HepG2 (cell line): ENCODE results near the gene HOMEZ. TPM values are rescaled to one million over a fixed set of nuclear protein-coding genes. Genes with fewer than 3 reads are reported as not detected.

Experiments used
- CHD4 ChIP-seq: fragments of 200-600 bp; sonication (generic); IDR thresholded peaks from 2 replicates; pipeline ENCODE4 v1.7.0; 2017; ENCODE audit warnings: mild to moderate bottlenecking, low read length, borderline replicate concordance
- CREBL2 ChIP-seq: sonication (generic); formaldehyde crosslinking; IDR thresholded peaks from 2 replicates; pipeline ENCODE4 v1.8.1; 2023; ENCODE audit warnings: missing genetic modification reagents, mild to moderate bottlenecking, borderline replicate concordance
- FOSL2 ChIP-seq: sonication (generic); formaldehyde crosslinking; IDR thresholded peaks from 2 replicates; pipeline ENCODE4 v1.4.0; 2020; ENCODE audit warnings: missing genetic modification reagents
- GATA4 ChIP-seq: sonication (generic); IDR thresholded peaks from 2 replicates; pipeline ENCODE4 v1.6.1; 2016; ENCODE audit warnings: antibody characterized with exemption, low read depth, borderline replicate concordance
- KAT8 ChIP-seq: IDR thresholded peaks from 2 replicates; pipeline ENCODE4 v1.6.1; 2016; ENCODE audit warnings: missing genetic modification reagents, missing compliant biosample characterization
- MEIS2 ChIP-seq: sonication (generic); formaldehyde crosslinking; IDR thresholded peaks from 2 replicates; pipeline ENCODE4 v1.9.0; 2021; ENCODE audit warnings: mild to moderate bottlenecking, missing genetic modification reagents
- NCOA2 ChIP-seq: sonication (generic); formaldehyde crosslinking; IDR thresholded peaks from 2 replicates; pipeline ENCODE4 v1.8.0; 2022; ENCODE audit warnings: inconsistent platforms
- NPAS2 ChIP-seq: sonication (generic); formaldehyde crosslinking; IDR thresholded peaks from 2 replicates; pipeline ENCODE4 v1.8.0; 2022; ENCODE audit warnings: mild to moderate bottlenecking, missing genetic modification reagents, borderline replicate concordance
- SNAI1 ChIP-seq: sonication (generic); formaldehyde crosslinking; IDR thresholded peaks from 2 replicates; pipeline ENCODE4 v1.5.0; 2020; ENCODE audit warnings: mild to moderate bottlenecking, missing genetic modification reagents, borderline replicate concordance
- XRCC5 ChIP-seq: fragments of 200-400 bp; formaldehyde crosslinking; optimal IDR thresholded peaks from 2 replicates; pipeline ENCODE3; 2017; ENCODE audit warnings: mild to moderate bottlenecking, low read length
- ZBTB39 ChIP-seq: sonication (generic); formaldehyde crosslinking; IDR thresholded peaks from 2 replicates; pipeline ENCODE4 v1.5.0; 2020; ENCODE audit warnings: missing genetic modification reagents
- ZFP90 ChIP-seq: sonication (generic); formaldehyde crosslinking; IDR thresholded peaks from 2 replicates; pipeline ENCODE4 v1.8.0; 2022; ENCODE audit warnings: missing genetic modification reagents, mild to moderate bottlenecking, inconsistent platforms, borderline replicate concordance
- ZKSCAN5 ChIP-seq: sonication (generic); formaldehyde crosslinking; IDR thresholded peaks from 2 replicates; pipeline ENCODE4 v1.5.1; 2020; ENCODE audit warnings: mild to moderate bottlenecking, missing genetic modification reagents
- ZMYM3 ChIP-seq: sonication (generic); formaldehyde crosslinking; IDR thresholded peaks from 2 replicates; pipeline ENCODE4 v1.5.1; 2020; ENCODE audit warnings: mild to moderate bottlenecking, missing genetic modification reagents
- ZNF468 ChIP-seq: sonication (generic); formaldehyde crosslinking; IDR thresholded peaks from 2 replicates; pipeline ENCODE4 v1.8.0; 2022; ENCODE audit warnings: mild to moderate bottlenecking, moderate library complexity, missing genetic modification reagents
- ZNF501 ChIP-seq: sonication (generic); formaldehyde crosslinking; IDR thresholded peaks from 2 replicates; pipeline ENCODE4 v1.5.1; 2020; ENCODE audit warnings: mild to moderate bottlenecking, moderate library complexity, missing genetic modification reagents
- ZNF549 ChIP-seq: sonication (generic); formaldehyde crosslinking; IDR thresholded peaks from 2 replicates; pipeline ENCODE4 v1.5.0; 2020; ENCODE audit warnings: missing genetic modification reagents
- ZNF713 ChIP-seq: sonication (generic); formaldehyde crosslinking; IDR thresholded peaks from 2 replicates; pipeline ENCODE4 v1.4.0; 2020; ENCODE audit warnings: mild to moderate bottlenecking, missing genetic modification reagents
- ZNF781 ChIP-seq: sonication (generic); formaldehyde crosslinking; IDR thresholded peaks from 2 replicates; pipeline ENCODE4 v1.5.1; 2020; ENCODE audit warnings: borderline replicate concordance, mild to moderate bottlenecking, missing genetic modification reagents; ENCODE audit errors: not compliant biosample characterization
- ZSCAN29 ChIP-seq: sonication (generic); formaldehyde crosslinking; conservative IDR thresholded peaks from 2 replicates; pipeline ENCODE4 v1.4.0; 2020; ENCODE audit warnings: mild to moderate bottlenecking, missing genetic modification reagents
- polyA plus RNA-seq, 8 experiments: library from polyadenylated mRNA; depleted of rRNA in 3 of 8; stranded (reverse) in 7 of 8; unstranded in 1 of 8; fragments of >200 nt; fragmentation: Illumina TruSeq in 4 of 8; extraction: Trizol in 4 of 8; gene quantifications; 2 replicates each; pipeline versions ENCODE4 v1.2.1 to v1.2.3, GENCODE V29; 2011 to 2016; ENCODE audit warnings: low read depth in 4 of 8, missing spikeins in 1 of 8, mixed read lengths in 1 of 8; ENCODE audit not compliant: insufficient read depth in 1 of 8
- total RNA-seq, 5 experiments: library from RNA; depleted of rRNA; stranded (reverse); fragments of >200 nt; fragmentation: Illumina TruSeq; extraction: Trizol; gene quantifications; 2 replicates each; pipeline ENCODE4 v1.2.3, GENCODE V29; 2016; ENCODE audit warnings: low read depth in 1 of 5
- TF ChIP-seq, protein P1 (sequence below): sonication (generic); formaldehyde crosslinking; IDR thresholded peaks from 2 replicates; pipeline ENCODE4 v1.9.0; 2021; ENCODE audit warnings: missing genetic modification reagents, borderline replicate concordance

HOMEZ gene
- total and polyA plus RNA-seq, 2 of the 13 experiments (the other 11 are each of a cell fraction or from before 2014, with no cell fraction given): 14.5 to 31.8 TPM

GRCh38 chr14:23237772-23238594 lies 47.9 kb downstream of the HOMEZ start, which contains the start of gene RNF212B (continued):
- TF ChIP-seq FOSL2 (CRISPR knock-in tag) (peak; percentile 34), SNAI1 (no peak), ZNF549 (CRISPR knock-in tag) (no peak), ZNF501 (CRISPR knock-in tag) (peak; percentile 53; the same call in 1 of the 2 replicates), ZKSCAN5 (CRISPR knock-in tag) (no peak), NCOA2 (no peak), ZFP90 (CRISPR knock-in tag) (0 out of 2 replicates have a peak, but pooled peaks have one; percentile 22), NPAS2 (CRISPR knock-in tag) (no peak), ZNF781 (no peak), CHD4 (no peak), ZNF713 (CRISPR knock-in tag) (no peak), ZSCAN29 (CRISPR knock-in tag) (0 out of 2 replicates have a peak, but pooled peaks have one; percentile 28), ZBTB39 (CRISPR knock-in tag) (no peak), ZMYM3 (CRISPR knock-in tag) (no peak), GATA4 (no peak), MEIS2 (CRISPR knock-in tag) (no peak), XRCC5 (peak; percentile 56), CREBL2 (CRISPR knock-in tag) (no peak), ZNF468 (CRISPR knock-in tag) (no peak), KAT8 (peak; percentile 53; the same call in 1 of the 2 replicates)
- TF ChIP-seq, protein P1, sequence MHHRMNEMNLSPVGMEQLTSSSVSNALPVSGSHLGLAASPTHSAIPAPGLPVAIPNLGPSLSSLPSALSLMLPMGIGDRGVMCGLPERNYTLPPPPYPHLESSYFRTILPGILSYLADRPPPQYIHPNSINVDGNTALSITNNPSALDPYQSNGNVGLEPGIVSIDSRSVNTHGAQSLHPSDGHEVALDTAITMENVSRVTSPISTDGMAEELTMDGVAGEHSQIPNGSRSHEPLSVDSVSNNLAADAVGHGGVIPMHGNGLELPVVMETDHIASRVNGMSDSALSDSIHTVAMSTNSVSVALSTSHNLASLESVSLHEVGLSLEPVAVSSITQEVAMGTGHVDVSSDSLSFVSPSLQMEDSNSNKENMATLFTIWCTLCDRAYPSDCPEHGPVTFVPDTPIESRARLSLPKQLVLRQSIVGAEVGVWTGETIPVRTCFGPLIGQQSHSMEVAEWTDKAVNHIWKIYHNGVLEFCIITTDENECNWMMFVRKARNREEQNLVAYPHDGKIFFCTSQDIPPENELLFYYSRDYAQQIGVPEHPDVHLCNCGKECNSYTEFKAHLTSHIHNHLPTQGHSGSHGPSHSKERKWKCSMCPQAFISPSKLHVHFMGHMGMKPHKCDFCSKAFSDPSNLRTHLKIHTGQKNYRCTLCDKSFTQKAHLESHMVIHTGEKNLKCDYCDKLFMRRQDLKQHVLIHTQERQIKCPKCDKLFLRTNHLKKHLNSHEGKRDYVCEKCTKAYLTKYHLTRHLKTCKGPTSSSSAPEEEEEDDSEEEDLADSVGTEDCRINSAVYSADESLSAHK (CRISPR knock-in tag): no peak
